K562 (cell line): Measurements from ENCODE around the gene GRIK1. TPM values are rescaled to one million over a fixed set of nuclear protein-coding genes. Genes with fewer than 3 reads are reported as not detected.

Source experiments
- ELF4 ChIP-seq: fragments of 450-650 bp; formaldehyde crosslinking; IDR thresholded peaks from 2 replicates; pipeline ENCODE4 v1.4.0; 2022; ENCODE audit warnings: missing genetic modification characterization
- ESRRA ChIP-seq: fragments of 450-650 bp; IDR thresholded peaks from 2 replicates; pipeline ENCODE4 v1.6.1; 2014; ENCODE audit warnings: low read depth, mild to moderate bottlenecking, moderate library complexity, borderline replicate concordance
- NUFIP1 ChIP-seq: fragments of 450-650 bp; IDR thresholded peaks from 2 replicates; pipeline ENCODE4 v1.6.1; 2018; ENCODE audit not compliant: partially characterized antibody
- ZBED1 ChIP-seq: IDR thresholded peaks from 2 replicates; pipeline ENCODE4 v1.6.1; 2014
- ZNF347 ChIP-seq: fragments of 450-650 bp; formaldehyde crosslinking; IDR thresholded peaks from 2 replicates; pipeline ENCODE4 v1.4.0; 2020; ENCODE audit warnings: low read depth, mild to moderate bottlenecking, moderate library complexity
- ZNF592 ChIP-seq: fragments of 450-650 bp; IDR thresholded peaks from 2 replicates; pipeline ENCODE4 v1.6.1; 2017; ENCODE audit warnings: antibody characterized with exemption, mild to moderate bottlenecking
- polyA plus RNA-seq, 8 experiments: library from polyadenylated mRNA; depleted of rRNA in 4 of 8; stranded (reverse) in 5 of 8; unstranded in 3 of 8; fragments of >200 nt; fragmentation: Nextera tagmentation in 2 of 8; fragmentation: Illumina TruSeq in 1 of 8; extraction: Ambion mirVana in 2 of 8; extraction: Trizol in 1 of 8; gene quantifications; 2 replicates each; pipeline versions ENCODE4 v1.2.1 to v1.2.3, GENCODE V29; 2011 to 2014; ENCODE audit warnings: inconsistent platforms in 1 of 8, missing spikeins in 1 of 8
- total RNA-seq, 7 experiments: library from RNA; depleted of rRNA in 6 of 7; stranded (reverse); fragments of >200 nt in 6 of 7; fragmentation: Illumina TruSeq in 2 of 7; extraction: Trizol in 2 of 7; gene quantifications; 2 replicates each; pipeline versions ENCODE4 v1.2.1 to v1.2.3, GENCODE V29; 2011 to 2021; ENCODE audit warnings: low replicate concordance in 1 of 7
- TF ChIP-seq, protein P1 (sequence below): fragments of 250-450 bp; sonication (Bioruptor Pico); IDR thresholded peaks from 2 replicates; pipeline ENCODE4 v1.4.0; 2020

GRIK1 gene
- total and polyA plus RNA-seq, 9 of the 15 experiments (the other 6 are each of a cell fraction or from before 2014, with no cell fraction given) = 0.17 to 2.8 (median 0.53) TPM

DNA sequence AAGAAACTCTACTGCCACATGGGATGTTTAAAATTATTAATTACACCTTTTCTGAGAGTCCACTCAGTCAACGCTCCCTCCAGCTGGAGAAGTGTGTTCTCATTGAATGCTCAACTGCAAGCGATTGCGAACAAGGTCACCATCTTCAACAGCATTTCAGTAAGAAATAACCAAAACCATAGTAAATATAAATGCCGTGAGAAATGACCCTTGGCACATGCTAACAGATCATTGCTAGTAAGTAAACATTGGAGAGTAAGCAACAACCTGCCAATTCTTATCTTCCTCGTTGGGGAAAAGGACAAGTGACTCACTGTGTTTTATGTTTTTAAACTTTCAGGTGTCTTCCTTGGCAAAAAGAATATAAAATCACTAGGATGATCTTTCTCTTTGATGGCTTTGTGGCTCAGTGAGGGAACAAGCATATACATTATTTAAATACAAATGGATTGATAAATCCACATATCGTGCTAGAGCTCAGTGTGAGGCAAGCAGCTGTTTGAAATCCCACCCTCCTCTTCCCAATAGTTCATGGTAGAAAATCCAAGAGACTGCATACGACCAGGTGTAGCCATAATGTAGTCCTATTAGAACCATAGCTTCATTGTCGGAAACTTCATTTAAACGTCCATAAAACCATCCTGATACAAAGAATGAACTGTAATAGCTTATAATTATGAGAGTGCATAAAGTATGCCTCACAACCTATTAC lies 214.6 kb downstream of the GRIK1 start (continued):
- TF ChIP-seq ZNF592 (0 out of 2 replicates have a peak, but pooled peaks have one; percentile 30), ESRRA (no peak), ZBED1 (no peak), ELF4 (CRISPR knock-in tag) (no peak), NUFIP1 (no peak), ZNF347 (CRISPR knock-in tag) (no peak)
- TF ChIP-seq, protein P1, sequence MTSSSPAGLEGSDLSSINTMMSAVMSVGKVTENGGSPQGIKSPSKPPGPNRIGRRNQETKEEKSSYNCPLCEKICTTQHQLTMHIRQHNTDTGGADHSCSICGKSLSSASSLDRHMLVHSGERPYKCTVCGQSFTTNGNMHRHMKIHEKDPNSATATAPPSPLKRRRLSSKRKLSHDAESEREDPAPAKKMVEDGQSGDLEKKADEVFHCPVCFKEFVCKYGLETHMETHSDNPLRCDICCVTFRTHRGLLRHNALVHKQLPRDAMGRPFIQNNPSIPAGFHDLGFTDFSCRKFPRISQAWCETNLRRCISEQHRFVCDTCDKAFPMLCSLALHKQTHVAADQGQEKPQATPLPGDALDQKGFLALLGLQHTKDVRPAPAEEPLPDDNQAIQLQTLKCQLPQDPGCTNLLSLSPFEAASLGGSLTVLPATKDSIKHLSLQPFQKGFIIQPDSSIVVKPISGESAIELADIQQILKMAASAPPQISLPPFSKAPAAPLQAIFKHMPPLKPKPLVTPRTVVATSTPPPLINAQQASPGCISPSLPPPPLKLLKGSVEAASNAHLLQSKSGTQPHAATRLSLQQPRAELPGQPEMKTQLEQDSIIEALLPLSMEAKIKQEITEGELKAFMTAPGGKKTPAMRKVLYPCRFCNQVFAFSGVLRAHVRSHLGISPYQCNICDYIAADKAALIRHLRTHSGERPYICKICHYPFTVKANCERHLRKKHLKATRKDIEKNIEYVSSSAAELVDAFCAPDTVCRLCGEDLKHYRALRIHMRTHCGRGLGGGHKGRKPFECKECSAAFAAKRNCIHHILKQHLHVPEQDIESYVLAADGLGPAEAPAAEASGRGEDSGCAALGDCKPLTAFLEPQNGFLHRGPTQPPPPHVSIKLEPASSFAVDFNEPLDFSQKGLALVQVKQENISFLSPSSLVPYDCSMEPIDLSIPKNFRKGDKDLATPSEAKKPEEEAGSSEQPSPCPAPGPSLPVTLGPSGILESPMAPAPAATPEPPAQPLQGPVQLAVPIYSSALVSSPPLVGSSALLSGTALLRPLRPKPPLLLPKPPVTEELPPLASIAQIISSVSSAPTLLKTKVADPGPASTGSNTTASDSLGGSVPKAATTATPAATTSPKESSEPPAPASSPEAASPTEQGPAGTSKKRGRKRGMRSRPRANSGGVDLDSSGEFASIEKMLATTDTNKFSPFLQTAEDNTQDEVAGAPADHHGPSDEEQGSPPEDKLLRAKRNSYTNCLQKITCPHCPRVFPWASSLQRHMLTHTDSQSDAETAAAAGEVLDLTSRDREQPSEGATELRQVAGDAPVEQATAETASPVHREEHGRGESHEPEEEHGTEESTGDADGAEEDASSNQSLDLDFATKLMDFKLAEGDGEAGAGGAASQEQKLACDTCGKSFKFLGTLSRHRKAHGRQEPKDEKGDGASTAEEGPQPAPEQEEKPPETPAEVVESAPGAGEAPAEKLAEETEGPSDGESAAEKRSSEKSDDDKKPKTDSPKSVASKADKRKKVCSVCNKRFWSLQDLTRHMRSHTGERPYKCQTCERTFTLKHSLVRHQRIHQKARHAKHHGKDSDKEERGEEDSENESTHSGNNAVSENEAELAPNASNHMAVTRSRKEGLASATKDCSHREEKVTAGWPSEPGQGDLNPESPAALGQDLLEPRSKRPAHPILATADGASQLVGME = no peak
